NCI-H446 treated with DMSO at 0.1 percent for 48 hours (cell line): ENCODE measurements around the gene EXTL1.

ENCODE experiments used
- DNase-seq: peaks from one replicate; lab custom pipeline; 2025; lab: John Stamatoyannopoulos, UW

Gene EXTL1

DNA sequence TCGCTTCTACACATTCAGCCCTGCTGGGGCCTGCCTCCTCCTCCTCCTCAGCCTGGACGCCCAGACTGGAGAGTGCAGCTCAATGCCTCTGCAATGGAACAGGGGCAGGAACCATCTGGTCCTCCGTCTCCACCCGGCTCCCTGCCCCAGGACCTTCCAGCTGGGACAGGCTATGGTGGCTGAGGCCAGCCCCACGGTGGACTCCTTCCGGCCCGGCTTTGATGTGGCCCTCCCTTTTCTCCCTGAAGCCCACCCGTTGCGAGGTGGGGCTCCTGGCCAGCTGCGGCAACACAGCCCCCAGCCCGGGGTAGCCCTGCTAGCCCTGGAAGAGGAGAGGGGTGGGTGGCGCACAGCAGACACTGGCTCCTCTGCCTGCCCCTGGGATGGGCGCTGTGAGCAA lies 1.4 kb downstream of the EXTL1 start:
- no peak for DNase-seq

DNA sequence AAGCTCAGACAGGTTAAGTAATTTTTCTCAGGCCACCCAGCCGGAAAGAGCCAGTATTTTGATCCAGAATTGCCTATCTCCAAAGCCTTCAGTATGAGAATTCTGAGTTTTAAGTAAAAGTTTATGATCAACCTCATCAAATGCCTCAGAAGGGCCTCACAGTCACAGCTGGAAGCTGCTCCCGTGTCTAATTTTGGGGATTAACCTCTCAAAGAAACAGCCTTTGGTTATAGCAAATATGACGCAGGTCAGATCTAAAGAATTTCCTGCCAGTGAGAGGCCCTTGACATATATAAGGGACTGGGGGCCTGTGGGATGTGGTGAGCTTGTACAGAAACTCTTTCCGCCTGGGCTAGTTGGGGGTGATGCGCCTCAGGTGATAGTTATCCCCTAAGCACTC lies 2.3 kb downstream of the EXTL1 start:
- no peak for DNase-seq

- DNase-seq = no peak
These were observed 3.5 kb downstream of the EXTL1 start for GRCh38 chr1:26025060-26025459.

GRCh38 chr1:26025517-26025916 lies 3.9 kb downstream of the EXTL1 start:
- DNase-seq = no peak

DNA sequence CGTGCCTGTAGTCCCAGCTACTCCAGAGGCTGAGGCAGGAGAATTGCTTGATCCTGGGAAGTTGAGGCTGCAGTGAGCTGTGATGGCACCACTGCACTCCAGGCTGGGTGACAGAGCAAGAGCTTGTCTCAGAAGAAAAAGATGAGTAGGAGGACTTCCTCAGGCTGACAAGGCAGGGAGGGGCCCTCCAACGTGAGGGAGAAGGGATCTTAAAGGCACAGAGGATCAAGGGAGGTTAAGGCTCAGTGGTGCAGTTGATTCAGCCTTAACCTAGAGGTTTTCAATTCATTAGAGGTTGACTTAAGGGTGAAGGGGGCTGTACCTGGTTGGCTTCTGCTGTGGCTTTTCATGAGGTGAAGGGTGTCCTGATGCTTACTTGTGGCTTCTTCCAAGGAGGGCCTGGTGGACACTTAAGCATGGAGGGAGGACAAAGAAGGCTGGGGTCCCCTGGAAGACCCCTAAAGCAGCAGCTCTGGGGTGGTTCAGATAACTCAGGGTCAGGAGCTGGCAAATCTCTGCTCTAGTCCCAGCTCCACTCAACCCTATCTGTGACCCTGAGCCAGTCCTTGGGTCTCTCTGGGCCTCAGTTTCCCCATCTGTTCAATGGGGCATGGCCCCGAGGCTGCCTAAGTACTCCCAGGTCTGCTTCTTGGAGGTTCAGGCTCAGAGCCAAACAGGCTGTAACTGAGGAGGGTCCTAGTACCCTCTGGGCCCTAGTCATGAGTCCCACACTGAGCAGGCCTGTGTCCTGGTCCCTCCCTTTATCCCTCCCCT lies 6.3 kb downstream of the EXTL1 start:
- peak; percentile 55 for DNase-seq

DNA sequence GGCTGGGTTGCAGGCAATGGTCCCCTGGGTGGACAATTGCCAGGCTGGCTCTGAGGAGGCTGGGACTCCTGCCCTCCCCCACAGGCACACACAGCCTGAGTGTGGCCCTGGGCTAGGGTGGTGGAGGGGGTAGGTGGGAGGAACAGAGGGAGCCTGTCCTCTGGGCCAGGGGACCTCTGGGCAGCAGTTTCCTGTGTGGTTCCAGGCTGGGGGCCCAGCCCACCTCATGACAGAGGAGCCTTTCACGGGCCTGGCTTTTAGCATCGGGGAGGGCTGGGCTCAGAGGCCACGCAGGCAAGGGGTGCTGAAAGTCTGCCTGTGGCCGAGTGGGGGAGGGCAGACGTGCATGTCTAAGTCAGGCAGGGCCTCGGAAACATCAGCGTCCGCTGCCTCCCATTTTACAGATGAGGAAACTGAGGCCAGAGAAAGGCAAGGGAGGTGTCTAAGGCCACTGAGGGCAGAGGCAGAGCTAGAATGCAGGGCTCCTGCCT lies 7.0 kb downstream of the EXTL1 start:
- no peak for DNase-seq

- no peak for DNase-seq
These were observed 7.7 kb downstream of the EXTL1 start for GRCh38 chr1:26029054-26029863.

DNA sequence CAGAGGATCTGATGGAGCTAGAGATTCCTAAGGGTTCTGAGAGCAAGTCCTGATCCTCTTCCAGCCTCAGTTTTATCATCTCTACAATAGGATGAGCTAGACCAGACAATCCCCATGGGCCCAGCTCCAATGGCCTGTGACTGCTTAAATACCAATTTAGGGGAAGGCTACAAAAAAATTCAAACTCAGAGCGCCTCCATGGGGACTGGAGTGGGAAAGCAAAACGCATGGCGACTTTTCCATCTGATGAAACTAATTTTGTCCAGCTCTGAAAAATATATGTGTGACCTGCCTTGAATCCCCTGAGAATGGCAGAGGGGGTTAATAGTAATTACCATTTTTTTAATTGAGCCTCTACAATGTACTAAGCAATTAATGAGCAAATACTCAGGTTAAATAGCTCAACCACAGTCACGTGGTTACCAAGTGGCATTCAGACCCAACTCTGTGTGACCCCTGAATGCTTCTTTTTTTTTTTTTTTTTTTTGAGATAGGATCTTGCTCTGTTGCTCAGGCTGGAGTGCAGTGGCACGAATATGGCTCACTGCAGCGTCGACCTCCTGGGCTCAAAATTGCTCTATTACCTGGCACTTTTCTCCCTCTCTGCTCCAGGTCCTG lies 8.4 kb downstream of the EXTL1 start:
- DNase-seq = no peak

- DNase-seq = no peak
These were observed 9.6 kb downstream of the EXTL1 start for GRCh38 chr1:26031196-26031595.

DNA sequence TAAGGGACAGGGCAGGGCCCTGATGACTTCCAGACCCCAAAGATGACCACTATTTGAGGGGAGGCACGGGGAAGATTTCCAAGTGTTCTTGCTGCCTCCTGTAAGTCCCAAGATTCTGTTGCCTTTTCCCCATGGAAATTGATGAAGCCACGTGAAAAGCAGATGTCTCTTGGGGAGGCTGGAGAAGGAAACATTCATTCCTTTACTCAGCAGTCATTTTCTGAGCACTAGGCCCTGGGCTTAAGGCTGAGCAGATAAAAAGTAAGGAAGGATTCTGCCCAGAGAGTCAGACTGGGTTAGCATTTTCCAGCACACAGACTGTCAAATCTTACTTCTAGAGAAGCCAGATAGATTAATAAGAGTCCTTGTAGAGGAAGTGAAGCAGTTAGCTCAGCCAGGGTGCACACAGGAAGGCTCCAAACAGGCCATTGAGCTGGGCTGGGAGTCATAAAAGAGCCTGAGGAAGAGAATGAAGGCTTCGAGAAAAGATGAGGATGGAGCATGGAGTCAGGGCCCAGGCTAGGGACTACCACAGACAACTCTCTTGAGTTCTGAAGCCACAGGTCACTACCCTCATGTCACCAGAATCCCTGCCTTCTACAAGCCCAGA lies 10.1 kb downstream of the EXTL1 start:
- DNase-seq = no peak

DNA sequence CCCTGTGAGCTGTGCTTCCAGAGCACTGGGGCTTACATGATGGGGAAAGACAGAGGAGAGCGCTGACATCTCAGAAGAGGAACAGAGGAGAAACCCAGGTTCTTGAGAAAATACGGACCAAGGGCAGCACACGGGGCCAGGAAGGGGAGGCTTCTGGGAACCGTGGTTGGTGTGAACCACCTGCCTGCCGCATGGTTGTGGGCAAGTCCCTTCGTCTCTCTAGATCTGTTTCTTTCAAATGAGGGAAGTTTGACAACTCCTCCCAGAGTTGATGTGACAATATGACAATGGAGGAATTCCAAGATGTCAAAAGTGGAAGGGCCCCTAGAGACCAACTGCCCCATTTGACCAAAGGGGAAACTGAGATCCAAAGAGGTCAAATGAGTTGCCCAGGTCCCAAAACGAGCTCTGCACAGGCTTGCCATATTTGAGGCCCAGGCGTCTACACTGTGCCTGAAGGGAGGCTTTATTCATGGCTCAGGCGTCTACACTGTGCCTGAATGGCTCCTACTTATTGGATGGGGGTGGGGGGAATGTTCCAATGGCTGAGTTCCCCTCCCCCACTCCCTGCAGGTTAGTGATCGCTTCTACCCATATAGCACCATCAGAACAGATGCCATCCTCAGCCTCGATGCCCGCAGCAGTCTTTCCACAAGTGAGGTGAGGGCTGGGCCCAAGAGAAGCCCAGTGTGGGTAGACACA lies 11.2 kb downstream of the EXTL1 start:
- DNase-seq = no peak

GRCh38 chr1:26034504-26035202 lies 13.1 kb downstream of the EXTL1 start:
- no peak for DNase-seq

GRCh38 chr1:26035203-26035958 lies 13.8 kb downstream of the EXTL1 start:
- peak; percentile 91 for DNase-seq

DNA sequence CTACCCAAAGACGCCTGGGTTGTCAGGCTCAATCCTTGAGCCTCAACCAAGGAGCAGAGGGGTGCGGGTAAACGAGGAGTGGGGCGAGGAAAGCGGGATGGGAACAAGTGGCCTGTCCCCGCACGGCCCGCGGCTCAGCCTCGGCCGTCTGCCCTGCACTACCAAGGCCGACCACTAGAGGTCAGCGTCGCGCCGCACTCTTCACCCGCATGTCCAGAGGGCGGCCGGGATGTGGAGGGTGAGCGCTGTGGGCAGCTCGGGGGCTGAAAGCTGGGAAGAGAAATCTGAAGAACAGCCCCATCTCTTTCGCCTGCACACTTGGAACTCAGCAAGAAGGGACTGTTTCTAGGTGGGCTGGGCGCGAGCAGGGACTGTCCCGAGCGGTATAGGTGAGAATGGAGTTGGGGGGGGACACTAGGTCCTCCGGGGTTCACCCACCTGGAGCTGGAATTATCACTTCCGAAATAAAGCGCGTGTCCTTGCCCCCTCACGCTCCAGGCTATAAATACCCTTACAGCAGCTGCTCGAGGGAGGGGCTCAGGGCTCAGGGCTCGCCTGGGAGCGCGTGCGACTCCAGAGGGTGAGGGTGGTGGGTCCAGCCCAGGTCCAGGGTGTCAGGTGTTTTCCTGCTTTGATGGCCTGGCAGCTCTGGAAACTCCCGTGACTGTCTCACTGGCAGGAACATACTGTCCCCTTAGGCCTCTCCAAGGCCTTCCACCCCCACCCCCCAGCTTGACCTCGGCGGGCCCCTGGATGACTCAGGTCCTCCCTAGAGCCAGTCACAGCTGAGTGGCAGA lies 14.6 kb downstream of the EXTL1 start:
- peak; percentile 30 for DNase-seq

DNA sequence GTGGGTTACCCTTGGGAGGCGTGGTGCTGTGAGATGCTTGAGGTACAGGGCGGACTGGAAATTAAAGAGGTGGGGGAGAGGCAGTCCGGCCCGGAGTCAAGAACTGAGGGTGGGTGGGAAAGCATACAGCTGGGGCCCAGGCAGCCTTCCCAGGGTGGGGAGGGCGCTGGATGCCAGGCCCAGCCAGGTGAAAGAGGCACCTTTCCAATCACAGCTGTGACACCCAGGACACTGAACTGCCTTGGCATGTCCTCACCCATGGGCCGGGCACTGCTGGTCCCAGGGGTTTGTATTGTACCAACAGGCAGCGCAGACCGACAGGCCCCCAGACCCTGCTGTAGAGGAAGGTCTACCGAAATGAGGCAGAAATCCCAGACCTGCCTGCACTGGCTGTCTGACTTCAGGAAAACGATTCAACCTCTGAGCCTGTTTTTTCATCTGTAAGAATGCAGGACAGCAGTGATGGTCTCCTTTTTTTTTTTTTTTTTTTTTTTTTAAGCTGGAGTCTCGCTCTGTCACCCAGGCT lies 15.2 kb downstream of the EXTL1 start:
- DNase-seq = no peak

- DNase-seq = no peak
These were observed 16.3 kb downstream of the EXTL1 start for GRCh38 chr1:26037904-26038303.

- no peak for DNase-seq
These were observed 16.9 kb downstream of the EXTL1 start for GRCh38 chr1:26038477-26038876.

DNA sequence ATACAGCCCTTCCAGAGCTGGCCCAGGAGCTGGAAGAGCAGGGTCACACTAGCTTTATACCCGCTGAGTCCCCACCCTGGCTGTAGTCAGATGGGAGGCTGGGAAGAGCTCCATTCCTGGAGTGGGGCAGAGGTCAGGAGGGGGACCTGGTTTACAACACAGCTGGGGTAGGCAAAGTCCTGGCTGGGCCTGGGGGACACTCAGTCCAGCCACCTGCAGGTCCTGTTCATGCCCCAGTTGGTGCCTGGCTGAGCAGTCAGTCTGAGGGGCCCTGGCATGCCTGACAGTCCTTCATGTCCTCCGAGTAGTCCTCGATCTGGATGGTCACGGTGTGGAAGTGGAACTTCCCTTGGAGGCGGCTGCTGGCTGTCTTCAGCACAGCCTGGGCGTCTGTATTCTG lies 17.3 kb downstream of the EXTL1 start:
- no peak for DNase-seq

GRCh38 chr1:26041401-26041800 lies 19.8 kb downstream of the EXTL1 start:
- no peak for DNase-seq
